GM18520 (cell line): ENCODE results near the gene TEX51.

Experiments
- ATAC-seq: cut with Tn5 transposase; IDR thresholded peaks from one replicate; pipeline ENCODE4 v1.9.1; 2021; ENCODE audit not compliant: unreplicated experiment

TEX51 gene

GRCh38 chr2:126911111-126911796 lies 12.6 kb downstream of the TEX51 start:
- ATAC-seq, result no peak

GRCh38 chr2:126912201-126912600 lies 13.5 kb downstream of the TEX51 start:
- ATAC-seq, result no peak

GRCh38 chr2:126913329-126913728 lies 14.6 kb downstream of the TEX51 start:
- no peak for ATAC-seq

GRCh38 chr2:126913881-126914615 lies 15.4 kb downstream of the TEX51 start:
- ATAC-seq, result no peak

GRCh38 chr2:126914811-126915500 lies 16.3 kb downstream of the TEX51 start:
- no peak for ATAC-seq

GRCh38 chr2:126915903-126916302 lies 17.2 kb downstream of the TEX51 start:
- ATAC-seq, result no peak

- no peak for ATAC-seq
These were observed 18.1 kb downstream of the TEX51 start for GRCh38 chr2:126916744-126917143.

GRCh38 chr2:126921066-126921465 lies 22.4 kb downstream of the TEX51 start:
- no peak for ATAC-seq

GRCh38 chr2:126930970-126931590 lies 32.4 kb downstream of the TEX51 start:
- no peak for ATAC-seq

GRCh38 chr2:126932529-126932928 lies 33.8 kb downstream of the TEX51 start:
- ATAC-seq, result no peak

- no peak for ATAC-seq
These were observed 34.4 kb downstream of the TEX51 start for GRCh38 chr2:126932966-126933710.

- ATAC-seq, result no peak
These were observed 35.0 kb downstream of the TEX51 start for GRCh38 chr2:126933711-126934091.

GRCh38 chr2:126934809-126935208 lies 36.1 kb downstream of the TEX51 start:
- no peak for ATAC-seq

- peak; percentile 65 for ATAC-seq
These were observed 37.1 kb downstream of the TEX51 start for GRCh38 chr2:126935774-126936173.

GRCh38 chr2:126936219-126936723 lies 37.6 kb downstream of the TEX51 start:
- ATAC-seq, result no peak

GRCh38 chr2:126940331-126940730 lies 41.6 kb downstream of the TEX51 start:
- no peak for ATAC-seq

- ATAC-seq, result no peak
These were observed 43.9 kb downstream of the TEX51 start for GRCh38 chr2:126942427-126943203.

GRCh38 chr2:126943612-126944348 lies 45.1 kb downstream of the TEX51 start:
- no peak for ATAC-seq

- no peak for ATAC-seq
These were observed 46.4 kb downstream of the TEX51 start for GRCh38 chr2:126945118-126945517.
